Neural progenitor cell (in vitro differentiated cells): ENCODE data around the gene ARMCX5. TPM values are rescaled to one million over a fixed set of nuclear protein-coding genes. Genes with fewer than 3 reads are reported as not detected.
A peak's percentile ranks its signal among the peaks of the same experiment; 100 is the strongest.

Experiments
- DNase-seq: peaks from one replicate; pipeline ENCODE4 v3.0.0-alpha.2; 2016; ENCODE audit warnings: low spot score
- H2AFZ ChIP-seq: fragments of 200-600 bp; sonication (generic); replicated peaks from 2 replicates; pipeline ENCODE4 v1.6.1; 2016; ENCODE audit warnings: antibody characterized with exemption
- H3F3A ChIP-seq: fragments of 200-600 bp; sonication (generic); 2 replicates; pipeline ENCODE4 v1.6.1; 2016; ENCODE audit warnings: antibody characterized with exemption, low read depth
- H3K27ac ChIP-seq: fragments of 200-600 bp; sonication (generic); 2 replicates; pipeline ENCODE4 v1.5.1; 2016; ENCODE audit warnings: mild to moderate bottlenecking
- H3K27me3 ChIP-seq: fragments of 200-600 bp; sonication (generic); 2 replicates; pipeline ENCODE4 v1.6.1; 2016; ENCODE audit warnings: mild to moderate bottlenecking, moderate library complexity
- H3K36me3 ChIP-seq: fragments of 200-600 bp; sonication (generic); 2 replicates; pipeline ENCODE4 v1.5.1; 2016
- H3K4me1 ChIP-seq: fragments of 200-600 bp; sonication (generic); 2 replicates; pipeline ENCODE4 v1.6.1; 2016; ENCODE audit warnings: mixed run types
- H3K4me2 ChIP-seq: fragments of 200-600 bp; sonication (generic); 2 replicates; pipeline ENCODE4 v1.6.1; 2016
- H3K4me3 ChIP-seq: fragments of 200-600 bp; sonication (generic); 2 replicates; pipeline ENCODE4 v1.5.1; 2016
- H3K79me2 ChIP-seq: fragments of 200-600 bp; sonication (generic); 2 replicates; pipeline ENCODE4 v1.6.1; 2016; ENCODE audit warnings: low read depth
- H3K9ac ChIP-seq: fragments of 200-600 bp; sonication (generic); 2 replicates; pipeline ENCODE4 v1.6.1; 2016
- H3K9me3 ChIP-seq: fragments of 200-600 bp; sonication (generic); 2 replicates; pipeline ENCODE4 v1.5.1; 2016; ENCODE audit warnings: low read depth
- H4K20me1 ChIP-seq: fragments of 200-600 bp; sonication (generic); 2 replicates; pipeline ENCODE4 v1.6.1; 2016; ENCODE audit warnings: low read depth
- H3K27ac Mint-ChIP-seq: 3 replicates; pipeline ENCODE4 v1.8.0; 2021; ENCODE audit warnings: mixed read lengths
- H3K27me3 Mint-ChIP-seq: 2 replicates; pipeline ENCODE4 v1.8.0; 2022; ENCODE audit warnings: low read depth, mild to moderate bottlenecking, inconsistent platforms, moderate library complexity, mixed read lengths; ENCODE audit not compliant: insufficient read depth
- H3K36me3 Mint-ChIP-seq: 3 replicates; pipeline ENCODE4 v1.8.0; 2021; ENCODE audit warnings: mixed read lengths
- H3K4me1 Mint-ChIP-seq: 3 replicates; pipeline ENCODE4 v1.8.0; 2021; ENCODE audit warnings: mixed read lengths
- H3K4me3 Mint-ChIP-seq: 3 replicates; pipeline ENCODE4 v1.8.0; 2021; ENCODE audit warnings: mild to moderate bottlenecking, moderate library complexity, mixed read lengths
- H3K9me3 Mint-ChIP-seq: 3 replicates; pipeline ENCODE4 v1.8.0; 2020; ENCODE audit warnings: mixed read lengths
- CTCF ChIP-seq: fragments of 200-600 bp; sonication (generic); IDR thresholded peaks from 2 replicates; pipeline ENCODE4 v1.5.1; 2017; ENCODE audit warnings: antibody characterized with exemption, mild to moderate bottlenecking
- EZH2 ChIP-seq: fragments of 200-600 bp; sonication (generic); IDR thresholded peaks from 2 replicates; pipeline ENCODE4 v1.6.1; 2017; ENCODE audit warnings: antibody characterized with exemption, mild to moderate bottlenecking, moderate library complexity
- EZH2phosphoT487 ChIP-seq: fragments of 200-600 bp; sonication (generic); IDR thresholded peaks from 2 replicates; pipeline ENCODE4 v1.6.1; 2017; ENCODE audit warnings: antibody characterized with exemption
- total RNA-seq: library from RNA; depleted of rRNA; stranded (reverse); fragments of >200 nt; gene quantifications from 2 replicates; pipeline ENCODE4 v1.2.3, GENCODE V29; 2015; ENCODE audit warnings: low replicate concordance

ARMCX5 gene
- total RNA-seq, 1 donor from 2014 or later, result 26.8 TPM

GRCh38 chrX:102580891-102581290, 18.4 kb upstream of the ARMCX5 start:
- H3K9me3 ChIP-seq, result no peaks in the 10 kb centered on the region
- H3K4me3 Mint-ChIP-seq, result no peak overlapping the region
- H3K4me1 ChIP-seq, result no peaks in the 10 kb centered on the region
- H2AFZ ChIP-seq, result no peak overlapping the region
- H4K20me1 ChIP-seq, result no peaks in the 10 kb centered on the region
- no peak overlapping the region for H3K4me2 ChIP-seq
- peaks cover 3% of the 10 kb centered on the region for H3K9me3 Mint-ChIP-seq
- TF ChIP-seq CTCF, result no peak
- TF ChIP-seq EZH2, result no peak
- TF ChIP-seq EZH2phosphoT487, result no peak
- no peaks in the 10 kb centered on the region for H3K27me3 ChIP-seq
- no peak overlapping the region for H3K27ac ChIP-seq
- no peaks in the 10 kb centered on the region for H3K27me3 Mint-ChIP-seq
- H3K4me1 Mint-ChIP-seq, result no peaks in the 10 kb centered on the region
- H3K9ac ChIP-seq, result no peak overlapping the region
- H3K36me3 ChIP-seq, result no peaks in the 10 kb centered on the region
- no peaks in the 10 kb centered on the region for H3K79me2 ChIP-seq
- no peaks in the 10 kb centered on the region for H3F3A ChIP-seq
- no peaks in the 10 kb centered on the region for H3K36me3 Mint-ChIP-seq
- no peak overlapping the region for H3K4me3 ChIP-seq
- DNase-seq, result no peak
- H3K27ac Mint-ChIP-seq, result no peak overlapping the region

DNA sequence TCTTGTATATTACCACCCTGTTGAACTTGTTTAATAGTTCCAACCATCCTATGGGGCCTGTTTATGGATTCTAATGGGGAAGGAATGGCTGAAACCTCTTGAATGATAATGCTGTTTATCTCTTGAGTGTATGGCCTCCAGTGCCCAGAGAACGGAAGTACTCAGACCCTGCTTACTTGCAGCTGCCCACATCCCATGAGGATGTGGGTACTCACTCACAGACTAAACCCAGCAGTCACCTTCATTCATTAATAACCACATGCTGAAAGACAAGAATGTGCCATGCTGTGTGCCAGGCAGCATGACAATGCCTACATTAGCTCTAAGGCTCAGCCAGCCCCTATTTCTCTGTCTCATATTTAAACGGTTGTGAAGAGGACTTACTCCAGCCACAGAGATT, 5.9 kb upstream of the ARMCX5 start:
- no peaks in the 10 kb centered on the region for H3K27me3 Mint-ChIP-seq
- no peak overlapping the region for H2AFZ ChIP-seq
- H3F3A ChIP-seq, result no peaks in the 10 kb centered on the region

DNA sequence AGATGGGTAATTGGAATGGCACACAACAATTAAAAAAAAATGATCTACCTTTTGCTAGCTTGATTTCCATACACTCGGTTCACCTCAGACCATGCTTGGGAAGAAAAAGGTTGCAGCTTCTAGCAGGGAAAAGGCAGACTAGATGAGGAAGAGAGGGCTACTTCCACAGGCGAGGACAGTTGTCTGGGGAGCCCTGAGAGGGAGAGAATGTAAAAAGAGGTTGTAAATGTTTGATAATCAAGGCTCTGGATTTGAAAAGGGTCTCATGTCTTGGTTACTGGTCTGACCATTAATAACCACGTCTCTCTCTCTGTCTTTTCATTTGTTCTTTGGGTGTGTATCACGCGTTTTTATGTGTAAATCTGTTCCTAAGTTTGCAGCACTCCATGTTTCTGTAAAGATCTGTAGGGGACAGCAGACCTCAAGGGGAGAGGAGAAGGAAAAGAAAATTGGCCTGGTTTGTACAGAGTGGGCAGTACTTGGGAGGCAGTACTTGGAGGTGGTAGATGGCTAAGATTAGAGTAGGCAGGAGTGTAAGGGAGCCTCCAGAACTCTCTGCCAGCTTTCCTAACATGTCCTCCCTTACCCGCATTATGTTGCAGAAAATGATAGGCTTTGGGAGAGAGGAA, 750 bp downstream of the ARMCX5 start:
- no peaks in the 10 kb centered on the region for H3F3A ChIP-seq
- H3K27me3 ChIP-seq, result no peaks in the 10 kb centered on the region
- Mint-ChIP-seq H3K9me3 (peaks cover 15% of the 10 kb centered on the region), H3K4me1 (peaks cover 14% of the 10 kb centered on the region), H3K36me3 (peaks cover 20% of the 10 kb centered on the region), H3K4me3 (peak overlapping the region; percentile 99), H3K27ac (peak overlapping the region; percentile 94), H3K27me3 (no peaks in the 10 kb centered on the region)
- peaks cover 3% of the 10 kb centered on the region for H4K20me1 ChIP-seq
- H2AFZ ChIP-seq, result peak overlapping the region; percentile 83
- no peaks in the 10 kb centered on the region for H3K9me3 ChIP-seq
- H3K9ac ChIP-seq, result peak overlapping the region; percentile 64
- H3K79me2 ChIP-seq, result peaks cover 27% of the 10 kb centered on the region
- TF ChIP-seq EZH2phosphoT487 (no peak), EZH2 (no peak), CTCF (no peak)
- H3K4me2 ChIP-seq, result peak overlapping the region; percentile 81
- no peak for DNase-seq
- no peaks in the 10 kb centered on the region for H3K36me3 ChIP-seq
- peak overlapping the region; percentile 81 for H3K4me3 ChIP-seq
- H3K27ac ChIP-seq, result no peak overlapping the region
- no peaks in the 10 kb centered on the region for H3K4me1 ChIP-seq

More for the DNA sequence above, 5.9 kb upstream of the ARMCX5 start:
- no peak overlapping the region for H3K27ac Mint-ChIP-seq
- H3K36me3 ChIP-seq, result no peaks in the 10 kb centered on the region
- H3K4me1 Mint-ChIP-seq, result no peaks in the 10 kb centered on the region
- no peak for TF ChIP-seq EZH2
- no peak for TF ChIP-seq CTCF
- TF ChIP-seq EZH2phosphoT487, result no peak
- H3K4me3 ChIP-seq, result no peak overlapping the region
- no peak overlapping the region for H3K27ac ChIP-seq
- no peaks in the 10 kb centered on the region for H3K36me3 Mint-ChIP-seq
- H4K20me1 ChIP-seq, result no peaks in the 10 kb centered on the region
- H3K4me2 ChIP-seq, result no peak overlapping the region
- H3K9ac ChIP-seq, result no peak overlapping the region
- H3K79me2 ChIP-seq, result no peaks in the 10 kb centered on the region
- no peaks in the 10 kb centered on the region for H3K4me1 ChIP-seq
- no peaks in the 10 kb centered on the region for H3K27me3 ChIP-seq
- no peak overlapping the region for H3K4me3 Mint-ChIP-seq
- no peaks in the 10 kb centered on the region for H3K9me3 ChIP-seq
- no peak for DNase-seq
- no peaks in the 10 kb centered on the region for H3K9me3 Mint-ChIP-seq
